GM20000 (cell line): Measurements from ENCODE around the gene GRM7.

ENCODE experiments used
- DNase-seq: peaks from one replicate; pipeline ENCODE4 v3.0.0; 2012; ENCODE audit warnings: low spot score
- TF ChIP-seq, protein P1 (sequence below): IDR thresholded peaks from 2 replicates; pipeline ENCODE4 v1.5.1; 2012; ENCODE audit warnings: mild to moderate bottlenecking, control low read depth; ENCODE audit errors: extremely low read depth, missing control alignments

Gene GRM7

DNA sequence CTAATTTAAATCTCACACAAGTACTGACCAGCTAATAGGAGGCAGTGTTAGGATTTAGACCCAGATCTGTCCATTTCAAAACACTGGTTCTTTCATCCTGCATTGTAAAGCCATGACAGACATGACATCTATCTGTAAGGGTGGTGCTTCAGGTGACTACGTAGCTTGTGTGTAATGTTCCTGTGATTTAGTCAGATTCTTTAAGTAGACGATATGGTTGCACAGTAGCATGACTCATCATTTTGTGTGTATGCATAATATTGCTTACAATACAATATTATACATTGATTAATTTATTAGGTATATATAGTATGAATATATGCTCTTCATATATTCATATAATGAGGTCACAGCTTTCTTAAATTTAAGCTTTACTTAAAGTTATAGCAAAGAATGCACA lies 628.5 kb downstream of the GRM7 start:
- TF ChIP-seq, protein P1, sequence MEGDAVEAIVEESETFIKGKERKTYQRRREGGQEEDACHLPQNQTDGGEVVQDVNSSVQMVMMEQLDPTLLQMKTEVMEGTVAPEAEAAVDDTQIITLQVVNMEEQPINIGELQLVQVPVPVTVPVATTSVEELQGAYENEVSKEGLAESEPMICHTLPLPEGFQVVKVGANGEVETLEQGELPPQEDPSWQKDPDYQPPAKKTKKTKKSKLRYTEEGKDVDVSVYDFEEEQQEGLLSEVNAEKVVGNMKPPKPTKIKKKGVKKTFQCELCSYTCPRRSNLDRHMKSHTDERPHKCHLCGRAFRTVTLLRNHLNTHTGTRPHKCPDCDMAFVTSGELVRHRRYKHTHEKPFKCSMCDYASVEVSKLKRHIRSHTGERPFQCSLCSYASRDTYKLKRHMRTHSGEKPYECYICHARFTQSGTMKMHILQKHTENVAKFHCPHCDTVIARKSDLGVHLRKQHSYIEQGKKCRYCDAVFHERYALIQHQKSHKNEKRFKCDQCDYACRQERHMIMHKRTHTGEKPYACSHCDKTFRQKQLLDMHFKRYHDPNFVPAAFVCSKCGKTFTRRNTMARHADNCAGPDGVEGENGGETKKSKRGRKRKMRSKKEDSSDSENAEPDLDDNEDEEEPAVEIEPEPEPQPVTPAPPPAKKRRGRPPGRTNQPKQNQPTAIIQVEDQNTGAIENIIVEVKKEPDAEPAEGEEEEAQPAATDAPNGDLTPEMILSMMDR: no peak
- DNase-seq: no peak

DNA sequence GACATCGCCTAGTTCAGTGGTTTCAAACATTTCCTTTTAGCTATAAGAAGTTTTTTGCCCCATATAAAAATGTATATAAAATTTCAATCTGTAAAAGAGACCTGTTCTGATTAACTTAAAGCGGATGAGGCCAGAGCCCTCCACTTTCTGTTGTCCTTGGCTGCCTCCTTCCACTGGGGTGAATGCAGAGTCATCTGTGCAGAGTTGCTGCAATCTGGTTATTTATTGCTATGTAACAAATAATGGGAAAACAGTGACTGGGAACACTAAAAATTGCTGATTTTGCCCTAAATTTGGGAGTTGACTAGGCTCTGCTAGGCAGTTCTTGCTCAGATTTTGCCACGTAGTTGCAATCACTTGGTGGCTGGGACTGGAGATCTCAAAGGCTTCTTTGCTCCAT lies 637.8 kb downstream of the GRM7 start:
- TF ChIP-seq, protein P1: no peak
- no peak for DNase-seq

DNA sequence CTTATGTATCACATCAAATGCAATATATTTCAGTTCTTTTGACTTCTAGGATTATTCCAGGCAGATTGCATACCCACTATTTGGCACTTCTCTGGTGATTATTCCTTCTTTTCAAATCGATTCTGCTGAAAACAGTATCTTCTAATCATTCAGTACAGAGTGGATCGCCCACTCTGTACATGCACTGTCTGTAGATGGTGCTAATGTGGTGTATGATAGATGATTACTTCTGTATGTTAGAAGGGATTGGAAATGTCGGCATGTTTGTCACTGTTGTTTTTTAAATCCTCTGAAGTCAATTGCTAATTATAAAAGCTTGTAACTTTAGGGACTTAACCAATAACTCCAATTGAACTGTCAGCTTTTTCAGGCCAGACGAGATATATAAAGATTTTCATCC lies 642.5 kb downstream of the GRM7 start:
- TF ChIP-seq, protein P1: no peak
- DNase-seq: no peak

DNA sequence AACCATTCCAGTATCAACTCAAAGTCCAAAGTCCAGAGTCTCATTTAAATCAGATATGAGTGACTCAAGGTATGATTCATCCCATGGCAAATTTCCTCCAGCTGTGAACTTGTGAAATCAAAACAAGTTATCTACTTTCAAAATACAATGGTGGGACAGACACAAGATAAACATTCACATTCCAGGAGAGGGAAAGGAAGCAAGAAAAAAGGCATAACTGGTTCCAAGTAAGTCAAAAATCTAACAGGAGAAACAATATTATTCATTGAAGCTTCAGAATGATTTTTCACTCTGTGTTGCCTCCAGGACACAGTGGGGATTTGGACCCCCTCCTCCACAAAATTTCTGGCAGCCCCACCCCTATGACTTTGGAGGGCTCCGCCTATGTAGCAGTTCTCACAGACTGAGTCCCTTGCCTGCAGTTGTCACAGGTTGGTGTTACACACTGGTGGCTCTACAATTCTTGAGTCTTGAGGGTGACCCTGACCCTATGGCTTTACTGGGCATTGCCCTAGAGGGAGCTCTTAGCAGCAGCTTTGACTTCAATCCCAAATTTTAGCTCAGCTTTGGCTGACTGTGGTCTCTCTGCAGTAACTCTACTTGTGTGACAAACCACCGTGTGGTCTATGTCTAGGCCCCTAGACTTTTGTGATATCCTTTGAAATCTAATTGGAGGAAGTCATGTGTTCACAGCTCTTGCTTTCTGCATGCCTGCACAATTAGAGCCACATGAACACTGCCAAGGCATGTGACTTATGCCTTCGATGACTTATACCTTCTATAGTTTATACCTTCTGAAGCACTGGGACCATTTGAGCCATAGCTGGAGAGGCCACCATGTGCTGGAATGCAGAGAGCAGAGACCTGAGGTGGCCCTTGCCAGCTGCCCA lies 644.2 kb downstream of the GRM7 start:
- DNase-seq: no peak
- TF ChIP-seq, protein P1: no peak

DNA sequence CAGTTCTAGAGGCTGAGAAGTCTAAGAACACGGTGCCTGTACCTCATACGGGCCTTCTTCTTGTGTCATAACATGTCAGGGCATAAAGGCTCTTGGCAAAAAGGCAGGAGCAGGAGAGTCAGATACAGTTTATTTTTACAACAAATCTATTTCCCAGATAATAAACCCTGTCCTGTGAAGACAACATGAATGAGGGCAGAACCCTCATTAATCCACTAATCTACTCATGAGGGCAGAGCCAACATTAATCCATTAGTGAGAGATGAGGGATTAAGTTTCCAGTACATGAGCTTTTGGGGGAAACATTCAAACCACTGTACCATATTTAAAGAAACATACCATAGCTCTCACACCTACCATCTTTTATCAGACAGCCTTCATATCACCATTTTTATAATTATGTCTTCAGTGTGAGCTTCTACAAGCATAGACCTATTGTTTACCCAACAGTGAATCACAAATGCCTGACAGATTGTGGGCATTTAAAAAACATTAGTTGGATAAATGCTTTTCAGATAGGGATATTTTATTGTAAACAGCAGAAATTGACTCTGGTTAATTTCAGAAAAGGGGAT lies 645.8 kb downstream of the GRM7 start:
- TF ChIP-seq, protein P1: no peak
- DNase-seq: no peak

DNA sequence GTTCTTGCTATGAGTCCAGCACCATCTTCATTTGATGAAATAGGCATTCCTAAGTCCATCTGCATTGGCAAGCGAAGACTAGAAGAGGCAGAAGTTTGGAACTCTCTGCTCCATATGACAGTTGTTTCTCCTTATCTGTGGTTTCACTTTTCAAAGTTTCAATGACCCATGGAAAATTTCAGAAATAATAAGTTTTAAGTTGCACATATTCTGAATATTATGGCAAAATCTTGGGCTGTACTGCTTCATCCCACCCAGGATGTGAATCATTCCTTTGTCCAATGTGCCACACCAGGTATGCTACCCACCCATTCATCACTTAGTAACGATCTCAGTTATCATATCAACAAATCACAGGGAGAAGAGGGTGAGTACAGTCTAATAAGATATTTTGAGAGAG lies 647.9 kb downstream of the GRM7 start:
- DNase-seq: no peak
- TF ChIP-seq, protein P1: no peak

DNA sequence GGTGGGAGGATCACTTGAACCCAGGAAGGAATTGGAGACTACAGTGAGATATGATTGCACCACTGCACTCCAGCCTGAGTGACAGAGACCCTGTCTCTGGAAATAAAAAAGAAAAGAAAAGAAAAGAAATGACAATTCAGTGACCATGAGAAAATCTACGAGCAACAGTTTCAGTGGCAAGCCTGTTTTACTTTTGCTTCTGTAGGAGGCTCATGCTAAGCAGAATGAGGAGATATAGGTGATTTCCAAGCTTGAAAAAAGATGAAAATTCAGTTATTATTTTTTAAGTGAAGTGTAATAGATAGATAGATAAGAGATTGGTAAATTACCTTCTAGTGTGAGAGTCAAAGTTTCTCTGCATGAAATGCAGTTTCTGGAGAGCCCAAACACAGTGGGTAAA lies 651.1 kb downstream of the GRM7 start:
- DNase-seq: no peak
- TF ChIP-seq, protein P1: no peak
